HCT116 (cell line): ENCODE data around the gene CTSH. TPM values are rescaled to one million over a fixed set of nuclear protein-coding genes. Genes with fewer than 3 reads are reported as not detected.

ENCODE experiments used
- ATAC-seq: fragments of 200-7000 bp; cut with Tn5 transposase; 2 replicates; pipeline ENCODE4 v1.9.1; 2020; ENCODE audit warnings: mild to moderate bottlenecking, moderate library complexity
- BruUV-seq: library from RNA; stranded (reverse); fragments of 400-500 nt; replicated peaks from 2 replicates; lab custom pipeline; 2021; lab: Mats Ljungman, UMichigan
- CTCF ChIA-PET: fragments of 300-600 bp; sonication (Branson Sonifier 250); formaldehyde crosslinking; loops from one replicate; lab custom pipeline; 2021; ENCODE audit warnings: antibody characterized with exemption; lab: Charles Lee
- POLR2A ChIA-PET: fragments of 300-600, 350-600 bp; sonication (Branson Sonifier 250); formaldehyde crosslinking; loops from one replicate; lab custom pipeline; 2021; ENCODE audit warnings: antibody characterized with exemption; lab: Charles Lee
- RAD21 ChIA-PET, 2 experiments: fragments of 300-600 bp; sonication (Branson Sonifier 250); formaldehyde crosslinking; loops; one replicate each; lab custom pipeline; 2023; ENCODE audit warnings: low total read pairs in 2 of 2; ENCODE audit not compliant: uncharacterized antibody in 2 of 2, unreplicated experiment in 2 of 2, low non-redundant PET in 1 of 2; lab: Charles Lee
- DNase-seq: peaks from one replicate; pipeline ENCODE4 v3.0.0-alpha.2; 2010; ENCODE audit warnings: low read depth, low spot score
- H2AFZ ChIP-seq: fragments of 200-600 bp; shearing (Covaris generic), sonication (generic); 2 replicates; pipeline ENCODE4 v1.6.1; 2017; ENCODE audit warnings: low read depth, mixed run types, mixed read lengths, antibody characterized with exemption, low read length; ENCODE audit not compliant: poor library complexity, severe bottlenecking
- H3K27ac ChIP-seq: 2 replicates; pipeline ENCODE4 v1.5.1; 2012; ENCODE audit warnings: low read depth, low read length
- H3K27me3 ChIP-seq: fragments of 200-600 bp; sonication (generic); 2 replicates; pipeline ENCODE4 v1.6.1; 2016; ENCODE audit warnings: mixed run types, low read length, mixed read lengths; ENCODE audit not compliant: insufficient read depth
- H3K36me3 ChIP-seq, 2 experiments: fragments of 200-500 bp in 1 of 2; fragments of 200-600 bp in 1 of 2; sonication (Bioruptor generic) in 1 of 2; sonication (generic) in 1 of 2; 2 replicates each; pipeline versions ENCODE4 v1.5.1 to v1.6.1; 2014 to 2016; ENCODE audit warnings: low read length in 2 of 2, inconsistent platforms in 1 of 2, mixed read lengths in 1 of 2, mixed run types in 1 of 2; ENCODE audit not compliant: insufficient read depth in 2 of 2, control insufficient read depth in 1 of 2
- H3K4me1 ChIP-seq, 2 experiments: fragments of 200-600 bp in 1 of 2; sonication (generic) in 1 of 2; 2 replicates each; pipeline versions ENCODE4 v1.5.1 to v1.6.1; 2012 to 2017; ENCODE audit warnings: low read length in 2 of 2, inconsistent platforms in 1 of 2, mild to moderate bottlenecking in 1 of 2, mixed read lengths in 1 of 2, mixed run types in 1 of 2, moderate library complexity in 1 of 2; ENCODE audit not compliant: insufficient read depth in 2 of 2, control insufficient read depth in 1 of 2
- H3K4me2 ChIP-seq: fragments of 200-600 bp; sonication (generic); 2 replicates; pipeline ENCODE4 v1.6.1; 2017; ENCODE audit warnings: mixed run types, low read length, mixed read lengths
- H3K4me3 ChIP-seq, 2 experiments: fragments of 200-600 bp in 1 of 2; sonication (generic) in 1 of 2; replicated peaks in 1 of 2; 2 replicates each; pipeline ENCODE4 v1.5.1; 2011 to 2016; ENCODE audit warnings: low read length in 2 of 2, control low read depth in 1 of 2, low read depth in 1 of 2, mild to moderate bottlenecking in 1 of 2, mixed read lengths in 1 of 2, mixed run types in 1 of 2
- H3K79me2 ChIP-seq: fragments of 200-600 bp; sonication (generic); 2 replicates; pipeline ENCODE4 v1.6.1; 2017; ENCODE audit warnings: mild to moderate bottlenecking, mixed run types, low read length, moderate library complexity, mixed read lengths; ENCODE audit not compliant: insufficient read depth
- H3K9ac ChIP-seq: fragments of 200-600 bp; sonication (generic); 2 replicates; pipeline ENCODE4 v1.6.1; 2016; ENCODE audit warnings: low read length, mixed read lengths
- H3K9me2 ChIP-seq: fragments of 200-600 bp; sonication (generic), shearing (Covaris generic); 2 replicates; pipeline ENCODE4 v1.6.1; 2017; ENCODE audit warnings: mixed run types, mild to moderate bottlenecking, moderate library complexity; ENCODE audit not compliant: insufficient read depth
- H3K9me3 ChIP-seq, 2 experiments: fragments of 200-500 bp in 1 of 2; fragments of 200-600 bp in 1 of 2; sonication (Bioruptor generic) in 1 of 2; sonication (generic) in 1 of 2; 2 replicates each; pipeline ENCODE4 v1.6.1; 2014 to 2017; ENCODE audit warnings: low read length in 2 of 2, mixed read lengths in 2 of 2, inconsistent platforms in 1 of 2, low read depth in 1 of 2, mild to moderate bottlenecking in 1 of 2, mixed run types in 1 of 2, moderate library complexity in 1 of 2; ENCODE audit not compliant: control insufficient read depth in 1 of 2, insufficient read depth in 1 of 2
- H4K20me1 ChIP-seq: fragments of 200-600 bp; sonication (generic), shearing (Covaris generic); 2 replicates; pipeline ENCODE4 v1.6.1; 2017; ENCODE audit warnings: mixed run types, mild to moderate bottlenecking, moderate library complexity; ENCODE audit not compliant: insufficient read depth
- CBX3 ChIP-seq: IDR thresholded peaks from 2 replicates; pipeline ENCODE4 v1.6.1; 2012; ENCODE audit warnings: low read depth
- EZH2phosphoT487 ChIP-seq: fragments of 200-600 bp; IDR thresholded peaks from 2 replicates; pipeline ENCODE4 v1.6.1; 2018; ENCODE audit warnings: antibody characterized with exemption, borderline replicate concordance
- FOSL1 ChIP-seq: IDR thresholded peaks from 2 replicates; pipeline ENCODE4 v1.6.1; 2012; ENCODE audit warnings: low read depth
- POLR2A ChIP-seq: IDR thresholded peaks from 2 replicates; pipeline ENCODE4 v1.7.0; 2011; ENCODE audit warnings: borderline replicate concordance; ENCODE audit not compliant: insufficient read depth, insufficient read length; ENCODE audit errors: extremely low read depth
- POLR2AphosphoS5 ChIP-seq: IDR thresholded peaks from 2 replicates; pipeline ENCODE4 v1.6.1; 2011; ENCODE audit warnings: mild to moderate bottlenecking, low read depth, low read length, moderate library complexity
- SIN3A ChIP-seq: IDR thresholded peaks from 2 replicates; pipeline ENCODE4 v1.6.1; 2012; ENCODE audit warnings: low read depth
- TCF7L2 ChIP-seq: IDR thresholded peaks from 2 replicates; pipeline ENCODE4 v1.7.0; 2011; ENCODE audit warnings: borderline replicate concordance, inconsistent platforms; ENCODE audit not compliant: insufficient read depth, insufficient read length; ENCODE audit errors: extremely low read depth
- intact Hi-C: fragments of 100-400 bp; cut with micrococcal nuclease; formaldehyde crosslinking; loops from 2 replicates; pipeline ENCODE4 v1.10.0; 2022
- total RNA-seq: library from RNA; stranded (reverse); gene quantifications from one replicate; pipeline ENCODE4 v1.2.1, GENCODE V29; 2021; ENCODE audit not compliant: unreplicated experiment
- TF ChIP-seq, protein P1 (sequence below): IDR thresholded peaks from 2 replicates; pipeline ENCODE4 v1.6.1; 2011; ENCODE audit warnings: mild to moderate bottlenecking, low read length, moderate library complexity; ENCODE audit not compliant: insufficient replicate concordance; ENCODE audit errors: extremely low read depth
- TF ChIP-seq, protein P2 (sequence below): IDR thresholded peaks from 2 replicates; pipeline ENCODE4 v1.6.1; 2012; ENCODE audit warnings: low read depth
- TF ChIP-seq, protein P3 (sequence below): IDR thresholded peaks from 2 replicates; pipeline ENCODE4 v1.6.1; 2012

Gene CTSH
- total RNA-seq, 1 experiment from 2014 or later = 37.5 TPM

DNA sequence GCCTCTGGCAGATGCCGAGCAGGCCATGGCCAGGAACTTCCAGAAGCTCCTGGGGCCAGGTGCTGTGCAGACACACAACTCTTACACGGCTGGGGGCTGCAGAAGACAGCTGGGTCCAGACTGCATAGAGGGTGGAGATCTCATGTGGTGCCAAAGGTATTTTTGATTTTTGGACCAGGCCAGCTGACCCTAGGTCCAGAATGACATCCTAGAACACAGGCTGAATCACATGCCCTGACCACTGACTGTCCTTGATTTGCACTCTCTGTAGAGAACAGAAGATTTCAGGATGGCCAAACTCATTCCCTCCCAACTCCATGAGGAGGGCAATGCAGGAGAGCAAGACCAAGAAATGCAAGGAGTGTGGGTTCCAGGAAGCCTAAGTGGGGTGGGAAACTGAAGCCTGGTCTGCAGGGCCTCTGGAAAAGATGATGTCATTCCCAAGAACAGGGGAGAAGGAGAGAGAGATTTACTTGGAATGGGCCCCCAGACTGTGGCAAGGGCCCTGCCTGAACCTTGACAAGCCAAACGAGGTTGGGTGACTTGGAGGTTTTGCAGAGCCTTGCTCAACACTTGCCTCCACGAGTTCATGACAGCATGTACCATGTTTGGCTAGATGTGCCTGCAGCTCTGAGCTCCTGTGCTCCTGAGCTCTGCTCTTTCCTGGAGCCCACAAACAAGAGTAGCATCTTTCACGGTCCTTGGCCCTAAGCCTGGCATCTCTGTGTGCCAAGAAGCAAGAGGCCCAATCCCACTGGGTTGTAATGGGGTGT is 38.5 kb upstream of the CTSH start:
- H3K36me3 ChIP-seq = no peaks in the 10 kb centered on the region
- H3K9me2 ChIP-seq = no peaks in the 10 kb centered on the region
- H3K79me2 ChIP-seq = no peaks in the 10 kb centered on the region
- CTCF ChIA-PET = no interaction called here
- no peaks in the 10 kb centered on the region for H3K9me3 ChIP-seq
- no peak overlapping the region for H3K4me2 ChIP-seq
- H4K20me1 ChIP-seq = no peaks in the 10 kb centered on the region
- DNase-seq (no peak), ATAC-seq (no peak)
- no peak overlapping the region for H3K27ac ChIP-seq
- POLR2A ChIA-PET = no interaction called here
- H2AFZ ChIP-seq = no peak overlapping the region
- H3K4me3 ChIP-seq = no peak overlapping the region
- H3K4me1 ChIP-seq = peaks cover 5 to 14% of the 10 kb centered on the region in 2 experiments; a peak in 3 of 4 replicates
- no peak for TF ChIP-seq TCF7L2
- TF ChIP-seq, protein P1, sequence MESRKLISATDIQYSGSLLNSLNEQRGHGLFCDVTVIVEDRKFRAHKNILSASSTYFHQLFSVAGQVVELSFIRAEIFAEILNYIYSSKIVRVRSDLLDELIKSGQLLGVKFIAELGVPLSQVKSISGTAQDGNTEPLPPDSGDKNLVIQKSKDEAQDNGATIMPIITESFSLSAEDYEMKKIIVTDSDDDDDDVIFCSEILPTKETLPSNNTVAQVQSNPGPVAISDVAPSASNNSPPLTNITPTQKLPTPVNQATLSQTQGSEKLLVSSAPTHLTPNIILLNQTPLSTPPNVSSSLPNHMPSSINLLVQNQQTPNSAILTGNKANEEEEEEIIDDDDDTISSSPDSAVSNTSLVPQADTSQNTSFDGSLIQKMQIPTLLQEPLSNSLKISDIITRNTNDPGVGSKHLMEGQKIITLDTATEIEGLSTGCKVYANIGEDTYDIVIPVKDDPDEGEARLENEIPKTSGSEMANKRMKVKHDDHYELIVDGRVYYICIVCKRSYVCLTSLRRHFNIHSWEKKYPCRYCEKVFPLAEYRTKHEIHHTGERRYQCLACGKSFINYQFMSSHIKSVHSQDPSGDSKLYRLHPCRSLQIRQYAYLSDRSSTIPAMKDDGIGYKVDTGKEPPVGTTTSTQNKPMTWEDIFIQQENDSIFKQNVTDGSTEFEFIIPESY = no peak
- no peak overlapping the region for H3K9ac ChIP-seq
- no peaks in the 10 kb centered on the region for H3K27me3 ChIP-seq
- RAD21 ChIA-PET = no interaction called here
- no TSS peak for BruUV-seq
- intact Hi-C loops = no loop called here

DNA sequence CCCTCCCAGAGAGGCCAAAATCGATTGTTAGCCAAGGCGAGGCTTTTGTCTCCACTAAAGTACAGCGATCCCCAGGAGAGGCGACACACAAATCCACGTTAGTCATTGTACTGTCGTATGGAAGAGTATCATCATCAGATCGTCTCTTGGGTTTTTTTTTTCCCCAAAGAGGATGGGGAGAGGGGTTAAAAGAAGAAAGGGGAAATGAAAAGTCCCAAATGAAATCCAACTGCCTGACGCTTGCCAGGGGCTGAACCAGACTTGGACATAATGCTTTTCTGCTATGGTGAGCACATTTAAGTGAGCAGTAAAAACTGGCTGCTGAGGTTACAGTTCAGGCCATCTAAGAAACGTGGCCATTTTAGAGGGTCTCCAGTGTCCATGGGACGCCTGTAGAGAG is 37.9 kb upstream of the CTSH start:
- ChIA-PET CTCF (no interaction called here), RAD21 (no interaction called here)

More for the DNA sequence above, 37.9 kb upstream of the CTSH start:
- Histone ChIP-seq H3K9ac (no peak overlapping the region), H3K79me2 (no peaks in the 10 kb centered on the region), H3K36me3 (no peaks in the 10 kb centered on the region), H3K27ac (no peak overlapping the region), H3K9me3 (no peaks in the 10 kb centered on the region), H3K27me3 (no peaks in the 10 kb centered on the region), H3K4me2 (no peak overlapping the region), H3K4me3 (no peak overlapping the region), H3K9me2 (no peaks in the 10 kb centered on the region), H2AFZ (no peak overlapping the region), H3K4me1 (peaks cover 3 to 8% of the 10 kb centered on the region in 2 experiments; a peak in 3 of 4 replicates), H4K20me1 (no peaks in the 10 kb centered on the region)
- DNase-seq = no peak
- BruUV-seq = no TSS peak
- intact Hi-C loops = no loop called here
- no peak for ATAC-seq
- TF ChIP-seq EZH2phosphoT487 = no peak
- TF ChIP-seq POLR2A = no peak
- TF ChIP-seq SIN3A = no peak
- TF ChIP-seq, protein P2, sequence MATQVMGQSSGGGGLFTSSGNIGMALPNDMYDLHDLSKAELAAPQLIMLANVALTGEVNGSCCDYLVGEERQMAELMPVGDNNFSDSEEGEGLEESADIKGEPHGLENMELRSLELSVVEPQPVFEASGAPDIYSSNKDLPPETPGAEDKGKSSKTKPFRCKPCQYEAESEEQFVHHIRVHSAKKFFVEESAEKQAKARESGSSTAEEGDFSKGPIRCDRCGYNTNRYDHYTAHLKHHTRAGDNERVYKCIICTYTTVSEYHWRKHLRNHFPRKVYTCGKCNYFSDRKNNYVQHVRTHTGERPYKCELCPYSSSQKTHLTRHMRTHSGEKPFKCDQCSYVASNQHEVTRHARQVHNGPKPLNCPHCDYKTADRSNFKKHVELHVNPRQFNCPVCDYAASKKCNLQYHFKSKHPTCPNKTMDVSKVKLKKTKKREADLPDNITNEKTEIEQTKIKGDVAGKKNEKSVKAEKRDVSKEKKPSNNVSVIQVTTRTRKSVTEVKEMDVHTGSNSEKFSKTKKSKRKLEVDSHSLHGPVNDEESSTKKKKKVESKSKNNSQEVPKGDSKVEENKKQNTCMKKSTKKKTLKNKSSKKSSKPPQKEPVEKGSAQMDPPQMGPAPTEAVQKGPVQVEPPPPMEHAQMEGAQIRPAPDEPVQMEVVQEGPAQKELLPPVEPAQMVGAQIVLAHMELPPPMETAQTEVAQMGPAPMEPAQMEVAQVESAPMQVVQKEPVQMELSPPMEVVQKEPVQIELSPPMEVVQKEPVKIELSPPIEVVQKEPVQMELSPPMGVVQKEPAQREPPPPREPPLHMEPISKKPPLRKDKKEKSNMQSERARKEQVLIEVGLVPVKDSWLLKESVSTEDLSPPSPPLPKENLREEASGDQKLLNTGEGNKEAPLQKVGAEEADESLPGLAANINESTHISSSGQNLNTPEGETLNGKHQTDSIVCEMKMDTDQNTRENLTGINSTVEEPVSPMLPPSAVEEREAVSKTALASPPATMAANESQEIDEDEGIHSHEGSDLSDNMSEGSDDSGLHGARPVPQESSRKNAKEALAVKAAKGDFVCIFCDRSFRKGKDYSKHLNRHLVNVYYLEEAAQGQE = no peak
- TF ChIP-seq POLR2AphosphoS5 = no peak
- no peak for TF ChIP-seq FOSL1
- TF ChIP-seq CBX3 = no peak
- TF ChIP-seq, protein P3, sequence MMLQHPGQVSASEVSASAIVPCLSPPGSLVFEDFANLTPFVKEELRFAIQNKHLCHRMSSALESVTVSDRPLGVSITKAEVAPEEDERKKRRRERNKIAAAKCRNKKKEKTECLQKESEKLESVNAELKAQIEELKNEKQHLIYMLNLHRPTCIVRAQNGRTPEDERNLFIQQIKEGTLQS = no peak
- POLR2A ChIA-PET = no interaction called here
